Measurements from ENCODE around the gene CNIH3.

- no peak for TF ChIP-seq CTCF (IDR thresholded peaks at IDR 0.05)
- no peak for TF ChIP-seq POLR2A (IDR thresholded peaks at IDR 0.05)
Measured at GRCh38 chr1:224612246-224612645, 3.9 kb upstream of the CNIH3 start.
